Endothelial cell of umbilical vein (primary cell): Measurements from ENCODE around the gene FBXW11. TPM values are rescaled to one million over a fixed set of nuclear protein-coding genes. Genes with fewer than 3 reads are reported as not detected.
A peak's percentile ranks its signal among the peaks of the same experiment; 100 is the strongest.

ENCODE experiments used
- BruUV-seq: library from RNA; stranded (reverse); fragments of 400-500 nt; replicated peaks from 2 replicates; lab custom pipeline; 2021; lab: Mats Ljungman, UMichigan
- CTCF ChIA-PET: fragments of 300-600, 350-600 bp; sonication (Branson Sonifier 250); formaldehyde crosslinking; loops from one replicate; lab custom pipeline; 2021; ENCODE audit warnings: antibody characterized with exemption, inconsistent platforms; lab: Charles Lee
- POLR2A ChIA-PET: fragments of 300-600, 350-600 bp; sonication (Branson Sonifier 250); formaldehyde crosslinking; loops from one replicate; lab custom pipeline; 2021; ENCODE audit warnings: antibody characterized with exemption, inconsistent platforms; lab: Charles Lee
- DNase-seq: peaks from one replicate; pipeline ENCODE4 v3.0.0-alpha.2; 2011; ENCODE audit warnings: low read depth, low spot score
- FAIRE-seq: peaks from 2 replicates; lab custom pipeline; 2011; peaks lifted over from hg19 to GRCh38; lab: Jason Lieb, UNC
- H2AFZ ChIP-seq: 2 replicates; pipeline ENCODE4 v1.6.0; 2012; ENCODE audit warnings: low read depth, low read length, control low read depth, inconsistent platforms
- H3K27ac ChIP-seq: 2 replicates; pipeline ENCODE4 v1.5.1; 2011; ENCODE audit warnings: low read depth, mild to moderate bottlenecking, control low read depth, low read length, moderate library complexity; ENCODE audit not compliant: insufficient read depth
- H3K27me3 ChIP-seq, 2 experiments: 2 replicates each; pipeline versions ENCODE4 v1.6.0 to v1.6.1; 2011; ENCODE audit warnings: low read length in 2 of 2, mixed read lengths in 1 of 2; ENCODE audit not compliant: control insufficient read depth in 2 of 2, insufficient read depth in 2 of 2
- H3K36me3 ChIP-seq, 2 experiments: 2 replicates in 1 of 2; 3 replicates in 1 of 2; pipeline ENCODE4 v1.5.1; 2011; ENCODE audit warnings: low read length in 2 of 2, mild to moderate bottlenecking in 1 of 2, moderate library complexity in 1 of 2; ENCODE audit not compliant: control insufficient read depth in 2 of 2, insufficient read depth in 2 of 2; ENCODE audit errors: extremely low read depth in 1 of 2
- H3K4me1 ChIP-seq: 3 replicates; pipeline ENCODE4 v1.5.1; 2011; ENCODE audit warnings: mild to moderate bottlenecking, low read length; ENCODE audit not compliant: control insufficient read depth, insufficient read depth; ENCODE audit errors: extremely low read depth
- H3K4me2 ChIP-seq: 2 replicates; pipeline ENCODE4 v1.6.1; 2011; ENCODE audit warnings: low read length, control low read depth, mixed read lengths; ENCODE audit not compliant: insufficient read depth
- H3K4me3 ChIP-seq, 3 experiments: fragments of 200-600 bp in 1 of 3; sonication (generic), shearing (Covaris generic) in 1 of 3; replicated peaks in 1 of 3; 2 replicates each; pipeline ENCODE4 v1.5.1; 2011 to 2016; ENCODE audit warnings: control low read depth in 3 of 3, low read length in 3 of 3, mild to moderate bottlenecking in 2 of 3, inconsistent platforms in 1 of 3, low read depth in 1 of 3, moderate library complexity in 1 of 3; ENCODE audit not compliant: insufficient read depth in 1 of 3
- H3K79me2 ChIP-seq: 2 replicates; pipeline ENCODE4 v1.6.0; 2012; ENCODE audit warnings: low read length, inconsistent platforms; ENCODE audit not compliant: control insufficient read depth, insufficient read depth
- H3K9ac ChIP-seq: replicated peaks from 2 replicates; pipeline ENCODE3; 2011; ENCODE audit warnings: low read length, control low read depth; ENCODE audit not compliant: insufficient read depth; ENCODE audit errors: extremely low read depth
- H3K9me1 ChIP-seq: replicated peaks from 3 replicates; pipeline ENCODE4 v1.6.0; 2011; ENCODE audit warnings: mild to moderate bottlenecking, low read length; ENCODE audit not compliant: control insufficient read depth, insufficient read depth; ENCODE audit errors: extremely low read depth
- H3K9me3 ChIP-seq: replicated peaks from 2 replicates; pipeline ENCODE4 v1.5.1; 2012; ENCODE audit warnings: low read length, inconsistent platforms; ENCODE audit not compliant: control insufficient read depth, insufficient read depth
- H4K20me1 ChIP-seq: replicated peaks from 2 replicates; pipeline ENCODE3; 2011; ENCODE audit warnings: mild to moderate bottlenecking, low read length; ENCODE audit not compliant: control insufficient read depth, insufficient read depth; ENCODE audit errors: extremely low read depth
- CTCF ChIP-seq, 2 donors: IDR thresholded peaks; 1 replicate in 1 of 2; 2 replicates in 1 of 2; pipeline ENCODE4 v1.5.1; 2011; ENCODE audit warnings: low read length in 2 of 2, mild to moderate bottlenecking in 2 of 2, moderate library complexity in 2 of 2, control low read depth in 1 of 2, inconsistent platforms in 1 of 2, low read depth in 1 of 2; ENCODE audit not compliant: insufficient read depth in 1 of 2; ENCODE audit errors: extremely low read depth in 1 of 2
- EZH2 ChIP-seq: IDR thresholded peaks from 2 replicates; pipeline ENCODE4 v1.6.1; 2012; ENCODE audit warnings: borderline replicate concordance, low read depth, mild to moderate bottlenecking, moderate library complexity, low read length, inconsistent platforms; ENCODE audit not compliant: severe bottlenecking
- FOS ChIP-seq: IDR thresholded peaks from 2 replicates; pipeline ENCODE4 v1.6.1; 2011; ENCODE audit warnings: mild to moderate bottlenecking, low read length, moderate library complexity, borderline replicate concordance; ENCODE audit not compliant: insufficient read depth
- GATA2 ChIP-seq: IDR thresholded peaks from 2 replicates; pipeline ENCODE4 v1.7.0; 2011; ENCODE audit warnings: low read depth, mild to moderate bottlenecking, moderate library complexity, mixed read lengths, low read length; ENCODE audit not compliant: insufficient read length, insufficient read depth
- JUN ChIP-seq: IDR thresholded peaks from 2 replicates; pipeline ENCODE4 v1.6.1; 2011; ENCODE audit warnings: borderline replicate concordance, low read depth; ENCODE audit not compliant: insufficient read length, insufficient read depth
- MAX ChIP-seq: IDR thresholded peaks from 2 replicates; pipeline ENCODE4 v1.6.1; 2011; ENCODE audit not compliant: insufficient read depth, insufficient read length
- MYC ChIP-seq: IDR thresholded peaks from one replicate; pipeline ENCODE4 v1.6.1; 2011; ENCODE audit warnings: mild to moderate bottlenecking, low read depth, low read length
- POLR2A ChIP-seq: IDR thresholded peaks from 2 replicates; pipeline ENCODE4 v1.6.1; 2012; ENCODE audit warnings: low read depth, mild to moderate bottlenecking, control low read depth, low read length
- POLR2AphosphoS5 ChIP-seq: IDR thresholded peaks from 2 replicates; pipeline ENCODE4 v1.6.1; 2012; ENCODE audit warnings: low read depth, mild to moderate bottlenecking, control low read depth, low read length, moderate library complexity; ENCODE audit not compliant: insufficient read depth
- dilution Hi-C: fragments of 300-500 bp; cut with MboI; formaldehyde crosslinking; loops from one replicate; pipeline ENCODE4 v1.15.0; 2019; ENCODE audit warnings: low sequenced_read_pairs; ENCODE audit not compliant: extremely low pct_ligation_motif_present
- intact Hi-C: fragments of 100-400 bp; cut with micrococcal nuclease; formaldehyde crosslinking; loops from one replicate; pipeline ENCODE4 v1.10.0; 2022
- polyA plus RNA-seq, 4 experiments: library from polyadenylated mRNA; depleted of rRNA in 3 of 4; stranded (reverse) in 3 of 4; unstranded in 1 of 4; fragments of >200 nt; gene quantifications; 2 replicates each; pipeline versions ENCODE4 v1.2.1 to v1.2.3, GENCODE V29; 2011 to 2012; ENCODE audit warnings: missing spikeins in 1 of 4
- total RNA-seq: library from RNA; stranded (reverse); gene quantifications from 2 replicates; pipeline ENCODE4 v1.2.3, GENCODE V29; 2021

Gene FBXW11
- total and polyA plus RNA-seq, 2 donors (not counting 3 experiments of a cell fraction or from before 2014, with no cell fraction given), result 30.7 to 44.7 TPM

GRCh38 chr5:172052450-172053236, 46.2 kb upstream of the FBXW11 start:
- ChIA-PET POLR2A (no interaction called here), CTCF (interaction anchor here (0.6 to 2.8 kb wide), 8 partner anchors 9 to 243 kb away, joined by 3 to 30 read pairs (median 4); partner anchors contain the start of genes FBXW11, STK10 and UBTD2)
- intact Hi-C loops, result no loop called here
- FAIRE-seq (no peak), DNase-seq (peak; percentile 46)
- Histone ChIP-seq H4K20me1 (no peaks in the 10 kb centered on the region), H3K27ac (no peak overlapping the region), H3K9ac (no peak overlapping the region), H3K36me3 (peaks cover 6 to 9% of the 10 kb centered on the region in 2 experiments), H3K9me1 (no peaks in the 10 kb centered on the region), H3K4me1 (peaks cover 16% of the 10 kb centered on the region), H3K27me3 (no peaks in the 10 kb centered on the region), H3K4me3 (no peak overlapping the region), H3K4me2 (no peak overlapping the region), H2AFZ (no peak overlapping the region), H3K9me3 (no peaks in the 10 kb centered on the region), H3K79me2 (no peaks in the 10 kb centered on the region)
- no TSS peak for BruUV-seq
- dilution Hi-C loops, result no loop called here
- TF ChIP-seq CTCF (IDR thresholded peaks at IDR 0.05; ENCODE audit: extremely low read depth in 1 of 2, insufficient read depth in 1 of 2, low read depth in 1 of 2, low read length in 2 of 2) (no peak), MYC (no peak), FOS (no peak), JUN (no peak), POLR2AphosphoS5 (no peak), EZH2 (no peak), MAX (no peak), POLR2A (no peak), GATA2 (no peak)
